HG03095 (cell line): ENCODE data around the gene PLCB1.

Source experiments
- ATAC-seq: cut with Tn5 transposase; IDR thresholded peaks from one replicate; pipeline ENCODE4 v1.9.1; 2021; ENCODE audit warnings: moderate library complexity; ENCODE audit not compliant: unreplicated experiment

Gene PLCB1

DNA sequence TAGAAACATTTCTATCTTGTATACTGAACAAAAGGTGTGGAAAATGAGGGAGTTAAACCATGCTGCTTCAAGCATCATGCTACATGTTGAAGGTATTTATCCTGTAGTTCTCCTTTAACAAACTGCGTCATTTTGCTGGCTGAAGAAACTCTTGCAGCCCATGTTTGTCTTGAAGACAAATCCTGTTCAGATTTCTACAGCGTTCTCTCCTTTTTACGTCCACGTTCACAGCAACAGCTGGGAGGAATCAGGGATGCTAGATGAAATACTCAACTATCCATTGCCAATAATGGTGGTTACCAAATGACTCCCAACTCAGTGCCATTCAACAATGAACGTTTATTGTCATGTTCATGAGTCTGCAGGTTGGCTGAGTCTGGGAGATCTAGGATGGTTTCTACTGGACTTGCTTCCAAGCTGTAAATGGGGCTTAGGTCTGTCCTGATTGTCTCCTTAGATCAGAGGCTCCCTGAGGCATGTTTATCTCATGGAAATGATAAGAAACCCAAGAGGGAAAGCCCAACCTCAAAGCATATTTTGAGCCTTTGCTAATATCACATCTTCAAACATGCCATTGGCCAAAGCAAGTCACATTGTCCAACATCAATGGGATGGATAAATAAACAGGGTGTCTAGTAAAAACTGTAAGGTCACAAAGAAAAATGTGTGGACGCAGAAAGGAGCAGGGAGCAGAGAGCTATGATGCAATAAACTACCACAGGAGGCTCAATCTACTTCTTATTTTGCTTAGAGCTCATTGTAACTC lies 2.7 kb upstream of the PLCB1 start:
- no peak for ATAC-seq

DNA sequence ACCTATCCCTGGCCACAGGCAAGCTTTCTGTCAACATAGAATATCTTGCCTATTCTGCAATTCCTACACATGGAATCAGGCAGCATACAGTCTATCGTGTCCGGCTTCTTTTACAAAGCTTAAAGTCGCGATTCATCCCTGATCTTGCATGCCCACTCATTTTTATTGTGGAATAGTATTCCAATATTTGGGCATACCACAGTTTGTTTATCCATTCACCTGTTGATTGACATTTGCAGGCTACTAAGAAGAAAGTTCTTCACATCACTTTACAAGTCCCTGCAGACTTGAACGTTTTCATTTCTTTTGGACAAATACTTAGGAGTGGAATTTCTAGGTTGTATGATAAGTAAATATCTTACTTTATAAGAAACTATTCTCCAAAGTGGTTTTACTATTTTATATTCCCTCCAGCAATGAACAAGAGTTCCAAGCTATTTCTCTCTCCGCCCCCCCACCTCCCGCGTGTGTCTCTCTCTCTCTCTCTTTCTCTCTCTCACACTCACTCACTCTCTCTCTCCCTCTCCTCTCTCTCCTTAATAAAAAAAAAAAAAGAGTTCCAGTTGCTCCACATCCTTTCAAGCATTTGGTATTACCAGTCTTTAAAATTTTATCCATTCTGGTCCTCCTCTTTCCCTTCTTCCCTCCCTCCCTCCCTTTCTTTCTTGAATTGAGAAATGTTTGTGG lies 1.1 kb upstream of the PLCB1 start:
- ATAC-seq, result no peak

GRCh38 chr20:8132484-8133309 lies 631 bp downstream of the PLCB1 start:
- no peak for ATAC-seq

DNA sequence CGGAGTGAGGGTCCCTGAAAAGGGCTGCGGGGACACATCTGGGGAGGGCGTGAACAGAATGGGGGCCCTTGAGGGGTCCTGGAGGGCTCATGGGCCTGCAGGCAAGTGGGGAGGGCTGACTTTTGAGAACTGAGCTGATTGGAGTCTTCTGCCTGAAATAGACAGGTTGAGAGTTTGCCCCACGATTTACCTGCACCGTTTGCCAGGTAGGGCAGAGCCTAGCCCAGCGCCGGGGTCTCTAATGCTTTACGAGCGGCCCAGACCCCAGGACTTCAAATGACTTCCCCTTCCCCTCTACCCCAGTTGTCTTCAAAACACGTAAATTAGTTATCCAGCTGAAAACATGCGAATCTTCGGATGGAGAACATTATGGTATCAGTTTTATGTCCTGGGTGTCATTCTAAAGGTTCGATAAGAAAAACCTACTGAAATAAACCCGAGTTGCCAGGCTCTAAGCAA lies 1.3 kb downstream of the PLCB1 start:
- ATAC-seq, result no peak

- no peak for ATAC-seq
Measured at GRCh38 chr20:8133851-8134451, 1.9 kb downstream of the PLCB1 start.

DNA sequence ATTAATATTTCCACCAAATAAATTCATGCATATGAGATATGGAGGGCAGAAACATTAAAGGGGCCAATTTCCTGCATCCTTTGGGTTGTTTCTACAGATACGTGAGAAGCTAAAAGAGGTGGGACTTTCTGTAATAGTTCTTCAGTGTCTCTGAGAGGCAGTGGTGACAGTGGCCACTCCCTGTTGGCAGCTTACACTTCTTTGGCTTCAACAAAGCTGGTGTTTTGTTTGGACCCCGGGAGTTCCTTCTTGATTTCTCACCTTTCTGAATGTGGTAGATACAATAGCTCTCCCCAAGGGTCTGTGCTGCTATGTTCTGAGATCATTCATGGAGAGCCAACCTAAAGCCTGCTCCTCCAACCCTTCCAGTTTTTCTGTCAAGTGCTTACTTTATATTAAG lies 7.8 kb downstream of the PLCB1 start:
- ATAC-seq, result no peak

- no peak for ATAC-seq
Measured at GRCh38 chr20:8143474-8143873, 11.4 kb downstream of the PLCB1 start.

- no peak for ATAC-seq
Measured at GRCh38 chr20:8144282-8145245, 12.5 kb downstream of the PLCB1 start.

GRCh38 chr20:8145246-8146168 lies 13.4 kb downstream of the PLCB1 start:
- no peak for ATAC-seq

DNA sequence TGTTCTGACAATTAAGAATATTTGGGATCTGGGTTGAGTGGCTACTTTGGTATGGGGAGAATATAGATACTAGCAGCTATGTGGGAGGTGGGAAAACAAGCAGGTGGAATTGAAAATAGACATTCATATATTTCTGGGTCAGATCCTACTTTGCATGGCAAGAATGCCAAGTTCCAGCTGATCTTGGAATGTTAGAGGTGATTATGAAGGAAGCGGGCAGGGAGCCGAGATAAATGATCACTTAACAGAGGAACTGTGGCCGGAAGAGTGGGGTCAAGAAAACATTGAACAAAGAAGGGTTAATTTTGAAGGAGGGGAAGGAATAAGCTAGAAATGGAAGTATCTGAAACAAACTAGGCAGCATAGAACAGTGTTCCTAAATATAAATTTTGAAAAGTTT lies 15.4 kb downstream of the PLCB1 start:
- ATAC-seq, result no peak

- no peak for ATAC-seq
Measured at GRCh38 chr20:8148501-8148900, 16.4 kb downstream of the PLCB1 start.

GRCh38 chr20:8150591-8150990 lies 18.5 kb downstream of the PLCB1 start:
- no peak for ATAC-seq

- no peak for ATAC-seq
Measured at GRCh38 chr20:8151372-8151771, 19.3 kb downstream of the PLCB1 start.

DNA sequence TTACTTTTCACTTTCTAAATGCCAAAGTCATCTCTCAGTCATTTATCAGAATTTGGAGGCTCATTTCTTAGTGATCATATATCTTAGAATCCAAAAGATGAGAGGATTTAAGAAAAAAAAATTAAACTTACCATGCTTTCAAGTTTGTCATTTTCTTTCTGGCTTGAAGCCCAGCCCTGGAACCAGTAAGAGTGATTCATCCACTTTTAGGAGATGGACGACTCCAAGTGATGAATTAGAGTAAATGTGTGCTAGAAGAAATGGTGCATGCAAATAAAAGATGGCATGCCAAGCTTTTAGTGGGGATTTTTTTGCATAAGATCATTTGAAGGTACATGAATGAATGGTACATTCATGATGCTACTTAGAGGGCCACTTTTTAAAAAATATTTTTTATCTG lies 20.1 kb downstream of the PLCB1 start:
- no peak for ATAC-seq

DNA sequence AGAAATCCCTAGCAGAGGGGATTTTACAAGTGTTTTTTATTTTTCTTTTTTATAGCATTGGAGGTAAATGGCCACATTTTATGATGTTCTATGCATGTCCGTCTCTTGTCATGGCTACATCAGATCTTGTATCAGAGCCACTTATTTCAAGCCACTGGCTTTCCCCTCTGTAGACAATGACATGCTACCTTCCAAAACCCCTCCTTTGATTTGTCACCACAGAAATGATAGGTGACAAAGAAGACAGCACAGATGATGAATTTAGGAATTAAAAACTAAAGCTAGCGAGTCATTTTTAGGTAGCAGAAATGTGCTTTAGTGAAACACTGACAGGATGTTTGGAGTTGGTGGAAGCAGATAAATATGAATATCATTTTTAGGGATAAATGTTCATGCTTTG lies 20.8 kb downstream of the PLCB1 start:
- ATAC-seq, result no peak

GRCh38 chr20:8153281-8153908 lies 21.3 kb downstream of the PLCB1 start:
- ATAC-seq, result no peak

- ATAC-seq, result no peak
Measured at GRCh38 chr20:8154638-8155037, 22.6 kb downstream of the PLCB1 start.

GRCh38 chr20:8155229-8155628 lies 23.2 kb downstream of the PLCB1 start:
- no peak for ATAC-seq

DNA sequence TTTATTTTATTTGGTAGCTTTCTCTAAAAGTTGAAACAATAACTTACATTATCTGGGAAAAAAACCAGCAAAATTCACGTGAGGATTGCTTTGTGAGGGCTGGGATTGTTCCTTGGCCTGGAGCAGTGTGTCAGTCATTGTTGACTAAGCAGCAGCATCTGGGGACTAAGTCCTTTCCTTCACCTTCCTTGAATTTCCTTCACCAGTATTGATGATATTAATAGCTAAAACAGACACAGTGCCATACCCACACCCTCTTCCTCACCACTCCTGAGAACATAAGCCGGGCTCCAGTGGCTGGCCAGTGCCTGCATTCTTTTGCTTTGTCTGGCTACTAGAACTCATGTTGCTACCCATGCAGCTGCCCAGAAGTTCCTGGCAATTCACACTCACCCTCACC lies 23.7 kb downstream of the PLCB1 start:
- ATAC-seq, result no peak
